ENCODE measurements around the gene TAS2R60.
"Not testable (repeated sequence)": the region's sequence is repeated elsewhere in the genome, so short reads cannot be mapped to it uniquely, and the experiment has no call there.

TAS2R60 gene, protein sequence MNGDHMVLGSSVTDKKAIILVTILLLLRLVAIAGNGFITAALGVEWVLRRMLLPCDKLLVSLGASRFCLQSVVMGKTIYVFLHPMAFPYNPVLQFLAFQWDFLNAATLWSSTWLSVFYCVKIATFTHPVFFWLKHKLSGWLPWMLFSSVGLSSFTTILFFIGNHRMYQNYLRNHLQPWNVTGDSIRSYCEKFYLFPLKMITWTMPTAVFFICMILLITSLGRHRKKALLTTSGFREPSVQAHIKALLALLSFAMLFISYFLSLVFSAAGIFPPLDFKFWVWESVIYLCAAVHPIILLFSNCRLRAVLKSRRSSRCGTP

DNA sequence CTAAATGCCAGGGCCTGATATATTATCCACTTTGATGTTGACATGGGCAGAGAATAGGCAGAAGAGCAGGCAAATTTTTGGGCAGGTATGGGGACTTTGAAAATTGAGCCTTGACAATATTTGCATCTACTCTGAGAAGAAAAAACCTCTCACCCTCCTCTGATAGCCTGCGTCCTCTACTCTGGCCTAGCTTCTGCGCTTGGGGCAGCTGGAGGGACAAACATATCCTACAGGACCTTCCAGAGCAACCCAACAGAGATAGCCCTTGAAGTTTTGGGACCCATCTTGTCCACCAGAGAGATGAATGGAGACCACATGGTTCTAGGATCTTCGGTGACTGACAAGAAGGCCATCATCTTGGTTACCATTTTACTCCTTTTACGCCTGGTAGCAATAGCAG is at the start of gene TAS2R60:
TSS of gene TAS2R60 (plus strand) at position 301 of the 400 bp plus-strand sequence. CDS start at position 301, 0 bp downstream.
- no peak for DNase-seq (ENCODE audit: low read depth)

DNA sequence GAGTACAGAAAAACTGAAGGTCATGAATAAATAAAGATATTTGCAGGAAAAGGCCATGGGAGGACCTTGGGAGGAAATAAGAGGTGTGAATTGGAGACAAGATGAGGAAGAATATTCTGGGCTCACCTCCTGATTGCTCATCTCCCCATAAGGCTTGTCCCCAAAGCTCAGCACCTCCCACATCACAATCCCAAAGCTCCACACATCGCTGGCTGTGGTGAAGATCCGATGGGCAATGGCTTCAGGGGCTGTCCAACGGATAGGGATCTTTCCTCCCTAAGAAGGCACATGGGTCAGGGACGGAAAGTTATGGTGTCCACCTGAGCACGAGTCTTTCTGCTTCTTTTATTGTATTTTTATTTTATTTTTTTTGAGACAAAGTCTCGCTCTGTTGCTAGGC is 49.2 kb upstream of the TAS2R60 start:
- no peak for DNase-seq (ENCODE audit: low read depth)

DNA sequence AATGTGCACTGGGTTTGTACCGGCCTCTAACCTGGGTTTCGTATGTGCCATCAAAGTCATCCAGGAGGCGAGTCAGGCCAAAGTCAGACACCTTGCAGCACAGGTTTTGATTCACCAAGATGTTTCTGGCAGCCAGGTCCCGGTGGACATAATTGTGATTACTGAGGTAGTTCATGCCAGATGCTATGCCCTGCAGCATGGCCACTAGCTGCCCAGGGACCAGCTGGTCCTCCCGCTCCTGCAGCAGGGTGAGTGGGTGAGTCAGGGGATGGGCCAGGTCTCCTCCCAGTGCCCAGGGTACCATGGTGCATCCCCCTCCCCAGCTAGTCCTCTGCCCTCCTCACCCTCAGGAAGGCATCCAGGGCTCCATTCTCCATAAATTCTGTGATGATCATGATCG is 48.5 kb upstream of the TAS2R60 start:
- DNase-seq (ENCODE audit: low read depth), result no peak

DNA sequence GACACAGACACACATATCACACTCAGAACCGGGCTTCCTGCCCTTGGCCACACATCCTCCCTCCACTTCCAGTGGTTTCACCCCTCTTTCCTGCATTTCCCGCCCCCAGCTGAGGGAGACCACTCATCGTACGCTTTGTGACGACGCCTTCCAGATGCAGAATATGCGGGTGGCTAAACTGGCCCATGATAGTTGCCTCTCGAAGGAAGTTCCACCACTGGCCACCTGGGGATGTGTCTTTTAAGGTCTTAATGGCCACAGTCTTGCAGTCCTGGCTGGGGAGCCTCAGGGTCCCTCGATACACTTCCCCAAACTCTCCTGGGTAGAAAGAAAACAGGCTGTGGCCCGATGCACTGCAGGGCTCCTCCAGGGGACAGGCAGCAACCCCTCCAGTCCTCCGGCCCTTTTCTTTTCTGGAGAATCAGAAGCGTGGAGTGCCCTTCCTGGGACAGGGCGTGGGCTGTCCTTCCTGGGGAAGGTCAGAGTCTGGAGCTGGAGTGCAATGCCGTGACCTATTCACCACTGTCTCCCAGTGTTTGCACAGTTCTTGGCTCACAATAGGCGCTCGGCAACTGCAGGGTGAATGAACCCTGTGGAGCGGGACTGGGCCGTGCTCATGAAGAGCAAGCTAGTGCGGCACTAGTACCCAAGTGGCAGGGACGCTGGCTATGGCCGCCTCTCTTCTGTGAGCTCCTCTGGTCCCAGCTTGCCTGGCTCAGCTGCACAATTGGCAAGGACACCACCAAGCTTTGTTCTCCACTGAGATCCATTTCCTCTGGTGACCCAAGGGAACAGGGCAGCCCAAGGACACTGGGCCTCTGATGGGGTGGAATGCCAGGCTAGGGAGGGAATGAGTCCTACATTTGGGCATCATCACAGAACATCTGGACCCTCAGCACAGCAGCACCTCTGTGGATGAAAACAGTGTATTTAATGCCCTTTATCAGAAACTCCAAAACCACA is 47.8 kb upstream of the TAS2R60 start:
- DNase-seq (ENCODE audit: low read depth), result no peak

DNA sequence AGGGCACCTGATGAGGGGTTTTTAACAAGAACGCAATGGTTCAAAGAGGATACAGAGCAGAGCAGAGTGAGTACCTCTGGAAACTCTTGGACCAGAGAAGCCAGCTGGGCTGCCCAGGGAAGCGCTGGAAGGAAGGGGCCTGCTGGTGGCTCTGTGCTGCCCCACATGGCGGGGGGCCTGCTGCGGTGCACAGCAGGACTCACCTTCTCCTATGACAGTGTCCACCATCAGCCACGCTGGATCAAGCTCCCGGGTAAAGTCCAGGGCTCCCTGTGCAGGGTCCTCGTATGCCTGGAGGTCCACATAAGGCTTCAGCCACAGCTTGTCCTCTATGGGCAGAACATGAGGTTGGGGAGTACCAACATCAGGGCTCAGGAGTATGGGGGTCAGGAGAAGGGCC is 47.1 kb upstream of the TAS2R60 start:
- no peak for DNase-seq (ENCODE audit: low read depth)

DNA sequence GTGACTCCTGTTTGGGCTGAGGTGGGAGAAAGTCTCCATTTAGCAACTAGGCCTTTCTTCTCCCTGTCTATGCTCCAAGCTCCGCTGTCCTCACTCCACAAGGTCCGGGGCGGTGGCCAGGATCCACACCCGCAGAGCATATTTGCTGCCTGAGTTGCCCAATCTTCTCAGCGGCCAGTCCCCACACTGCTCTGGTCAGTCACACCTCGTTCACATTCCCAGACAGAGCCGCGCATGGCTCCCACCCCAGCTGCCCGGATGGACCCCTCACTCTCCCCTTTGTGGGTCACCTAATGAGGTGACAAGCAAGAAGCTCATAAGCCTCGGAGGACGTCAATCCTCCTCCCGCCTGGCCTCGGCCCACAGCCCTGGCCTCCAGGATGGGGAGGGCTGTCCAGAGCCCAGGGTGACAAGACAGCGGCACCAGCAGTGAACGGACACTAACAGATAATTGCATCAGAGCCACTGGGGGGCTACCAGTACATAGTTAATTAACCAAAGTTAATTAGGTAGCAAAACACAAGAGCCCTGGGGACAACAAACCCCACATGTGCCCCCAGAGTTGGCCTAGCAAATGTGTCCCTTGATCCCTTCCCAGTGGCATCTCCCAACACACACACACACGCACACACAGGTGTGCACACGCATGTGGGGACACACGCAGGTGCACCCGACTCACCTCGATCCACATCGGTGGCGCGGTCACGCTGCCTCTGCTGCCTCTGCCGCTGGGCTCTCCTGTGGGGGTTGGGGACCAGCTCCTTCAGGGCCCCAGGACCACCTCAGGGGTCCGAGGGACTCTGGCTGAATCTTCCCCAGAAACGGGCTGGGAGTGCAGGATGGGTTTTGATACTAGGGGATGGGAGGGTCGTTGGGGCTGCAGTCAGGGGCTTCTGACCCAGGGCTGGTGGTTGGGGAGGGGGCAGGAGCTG is 46.4 kb upstream of the TAS2R60 start:
- DNase-seq (ENCODE audit: low read depth), result no peak

DNA sequence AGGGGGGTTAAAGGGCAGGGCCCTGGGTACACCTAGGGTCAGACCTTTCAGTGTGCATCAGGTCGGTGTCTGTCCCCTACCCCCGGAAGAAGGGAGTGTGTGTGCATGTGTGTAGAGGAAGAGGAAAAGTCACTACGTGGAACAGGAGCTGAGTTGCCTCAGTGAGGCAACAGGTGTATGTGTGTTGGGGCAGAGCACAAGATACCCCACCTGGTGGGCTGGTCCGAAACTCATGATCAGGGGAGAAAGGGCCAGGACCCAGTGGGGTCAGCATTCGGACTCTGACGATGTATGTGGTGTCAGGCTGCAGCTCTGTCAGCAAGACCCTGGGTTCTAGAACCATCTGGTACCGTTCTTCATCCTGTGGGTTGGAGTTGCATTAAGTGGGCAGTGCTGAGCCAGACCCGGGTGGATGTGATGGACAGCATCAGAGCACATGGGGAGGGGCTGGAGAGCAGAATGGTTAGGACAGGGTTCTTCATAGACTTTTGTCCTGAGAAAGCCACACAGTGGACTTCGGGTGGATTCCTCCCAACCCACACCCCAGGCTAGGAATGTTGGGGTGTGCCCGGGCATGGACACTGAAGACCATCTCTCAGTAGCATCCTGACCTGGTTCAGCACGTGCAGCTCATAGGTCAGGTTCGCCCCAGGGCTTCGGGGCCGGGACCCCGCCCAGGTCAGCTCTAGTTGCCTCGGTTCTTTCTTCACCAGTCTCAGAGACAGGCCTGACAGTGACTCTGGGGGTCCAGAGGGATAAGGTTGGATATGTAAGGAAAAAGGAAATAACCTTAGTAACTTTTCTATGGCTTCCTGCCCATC is 45.3 kb upstream of the TAS2R60 start:
- DNase-seq (ENCODE audit: low read depth), result no peak

DNA sequence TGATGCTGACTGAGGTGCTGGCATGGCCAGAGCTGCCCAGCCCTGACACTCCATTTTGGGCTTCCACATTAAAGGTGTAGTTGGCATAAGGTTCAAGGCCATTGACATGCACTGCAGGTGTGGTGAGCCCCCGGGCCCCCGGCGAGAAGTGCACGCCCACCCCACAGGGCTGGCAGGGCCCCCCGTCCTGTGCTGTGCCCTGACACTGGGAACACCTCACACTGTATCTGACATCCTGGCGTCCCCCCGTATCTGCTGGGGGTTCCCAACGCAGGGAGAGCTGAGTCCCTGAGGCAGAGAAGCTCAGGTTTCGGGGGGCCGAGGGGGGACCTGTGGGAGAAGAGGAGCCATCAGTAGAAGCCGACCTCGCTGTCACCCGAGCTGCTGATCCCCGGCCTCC is 44.6 kb upstream of the TAS2R60 start:
- no peak for DNase-seq (ENCODE audit: low read depth)

DNA sequence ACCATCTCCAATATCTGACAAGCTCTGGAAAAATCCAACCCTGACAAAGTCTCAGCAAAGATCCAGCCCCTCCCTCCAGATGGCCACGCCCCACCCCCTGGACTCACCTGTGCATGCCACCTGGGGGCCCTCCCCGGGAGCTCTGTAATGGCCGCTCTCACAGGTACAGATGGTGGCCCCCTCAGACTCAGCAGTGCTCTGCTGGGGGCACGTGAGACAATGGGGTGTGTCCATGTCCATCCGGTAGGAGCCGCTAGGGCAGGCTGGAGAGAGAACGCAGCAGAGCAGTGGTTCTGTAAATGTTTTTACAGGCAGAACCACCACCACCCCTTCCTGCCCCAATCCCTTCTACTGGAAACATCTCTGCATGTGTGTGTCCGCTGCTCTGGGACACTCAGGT is 44.1 kb upstream of the TAS2R60 start:
- DNase-seq (ENCODE audit: low read depth), result no peak

DNA sequence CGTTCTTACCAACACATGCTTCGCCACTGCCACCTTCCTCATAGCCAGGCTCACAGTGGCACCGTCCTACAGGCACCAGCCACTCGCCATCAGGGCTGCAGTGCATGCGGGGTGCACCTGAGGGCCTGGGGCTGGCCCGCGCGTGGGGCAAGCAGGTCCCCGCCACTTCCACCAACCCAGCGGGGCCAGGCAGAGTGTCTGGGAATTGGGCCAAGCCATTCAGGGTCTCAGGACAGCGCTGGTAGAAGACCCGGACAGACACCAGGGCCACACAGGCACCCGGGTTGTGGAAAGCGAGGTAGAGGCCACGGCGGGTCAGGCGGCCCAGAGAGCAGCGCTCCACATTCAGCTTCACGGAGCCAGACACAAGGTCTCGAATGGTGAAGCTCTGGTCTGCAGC is 43.6 kb upstream of the TAS2R60 start:
- DNase-seq (ENCODE audit: low read depth), result no peak

DNA sequence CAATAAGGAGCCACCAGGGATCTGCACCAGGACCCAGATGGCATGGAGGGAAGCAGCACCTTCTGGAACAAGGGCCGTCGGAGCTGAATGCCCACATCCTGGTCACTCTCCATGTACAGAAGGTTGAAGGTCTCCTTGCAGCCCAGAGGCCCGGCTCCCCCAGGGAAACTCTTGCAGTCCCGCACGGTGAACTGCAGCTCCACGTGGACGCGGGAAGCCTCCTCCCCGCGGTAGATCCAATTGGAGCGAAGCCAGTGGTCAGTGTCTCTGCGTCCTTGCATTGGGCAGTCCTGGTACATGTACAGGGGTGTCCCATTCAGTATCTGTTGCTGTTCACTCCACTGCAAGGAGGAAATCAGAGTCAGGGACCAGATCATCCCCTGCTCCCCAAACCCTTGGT is 42.0 kb upstream of the TAS2R60 start:
- DNase-seq (ENCODE audit: low read depth), result no peak

DNA sequence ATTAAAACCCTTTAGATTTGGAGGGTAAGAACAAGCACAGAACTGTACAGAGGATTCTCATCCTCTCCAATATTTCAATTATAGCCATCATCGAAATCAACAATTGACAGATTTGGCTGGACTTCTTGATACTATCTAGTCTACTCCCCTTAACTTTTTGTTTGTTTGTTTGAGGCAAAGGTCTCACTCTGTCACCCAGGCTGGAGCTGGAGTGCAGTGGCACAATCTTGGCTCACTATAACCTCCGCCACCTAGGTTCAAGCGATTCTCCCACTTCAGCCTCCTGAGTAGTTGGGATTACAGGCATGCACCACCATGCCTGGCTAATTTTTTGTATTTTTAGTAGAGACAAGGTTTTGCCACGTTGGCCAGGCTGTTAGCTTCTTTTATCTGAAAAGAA is 41.0 kb upstream of the TAS2R60 start:
- not testable (repeated sequence) for DNase-seq (ENCODE audit: low read depth)

DNA sequence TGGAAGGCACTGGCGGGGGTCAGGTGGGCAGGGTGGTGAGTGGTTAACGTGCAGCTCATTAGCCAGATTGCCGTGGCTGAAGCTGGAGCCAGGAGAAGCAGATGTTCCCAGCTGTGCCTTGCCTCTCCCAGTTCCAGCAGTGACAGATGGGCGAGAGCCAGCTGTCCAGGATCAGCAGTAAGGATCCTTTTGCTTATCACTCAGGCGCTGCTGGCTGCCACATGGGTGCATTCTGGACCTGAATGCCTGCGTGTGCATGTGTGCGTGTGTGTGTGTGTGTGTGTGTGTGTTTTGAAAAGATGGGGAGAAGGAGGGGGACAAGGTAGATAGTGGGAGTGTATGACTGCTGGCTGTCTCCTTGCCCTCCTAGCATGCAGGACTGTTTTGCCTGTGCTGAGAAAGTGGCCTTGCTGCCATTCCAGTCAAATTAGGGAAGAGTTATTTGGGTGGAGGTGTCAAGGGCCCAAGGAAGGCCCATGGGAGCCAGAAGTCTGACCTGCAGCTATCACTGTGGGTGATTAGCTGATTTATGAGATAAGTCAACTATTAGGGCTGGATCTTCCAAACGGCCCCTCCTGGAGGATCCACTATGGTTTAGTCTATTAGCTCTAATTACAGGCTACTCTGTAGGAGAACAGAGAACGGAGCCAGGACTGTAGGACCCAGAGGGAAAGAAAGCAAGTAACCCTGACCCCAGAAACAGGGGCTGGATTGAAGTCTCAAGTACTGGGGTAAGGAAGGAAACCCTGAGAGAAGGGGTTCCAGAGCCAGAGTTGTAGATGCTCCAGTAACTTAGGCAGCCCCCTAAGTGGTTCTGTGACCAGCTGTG is 37.9 kb upstream of the TAS2R60 start:
- no peak for DNase-seq (ENCODE audit: low read depth)

DNA sequence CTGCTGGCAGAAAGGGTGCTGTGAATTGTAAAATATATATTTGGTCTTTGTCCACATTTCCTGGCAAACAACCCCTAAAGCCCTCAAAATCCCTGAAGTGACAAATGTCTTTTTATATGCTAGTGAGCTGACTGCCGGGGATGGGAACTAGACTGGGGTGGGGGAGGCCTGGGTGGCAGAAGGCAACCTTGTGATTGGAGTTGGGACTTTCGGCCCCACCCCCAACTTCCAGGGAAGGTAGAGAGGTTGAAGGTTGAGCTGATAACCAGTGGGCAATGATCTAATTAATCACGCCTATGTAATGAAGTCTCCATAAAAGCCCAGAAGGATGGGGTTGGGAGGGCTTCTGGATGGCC is 37.3 kb upstream of the TAS2R60 start:
- DNase-seq (ENCODE audit: low read depth), result no peak

DNA sequence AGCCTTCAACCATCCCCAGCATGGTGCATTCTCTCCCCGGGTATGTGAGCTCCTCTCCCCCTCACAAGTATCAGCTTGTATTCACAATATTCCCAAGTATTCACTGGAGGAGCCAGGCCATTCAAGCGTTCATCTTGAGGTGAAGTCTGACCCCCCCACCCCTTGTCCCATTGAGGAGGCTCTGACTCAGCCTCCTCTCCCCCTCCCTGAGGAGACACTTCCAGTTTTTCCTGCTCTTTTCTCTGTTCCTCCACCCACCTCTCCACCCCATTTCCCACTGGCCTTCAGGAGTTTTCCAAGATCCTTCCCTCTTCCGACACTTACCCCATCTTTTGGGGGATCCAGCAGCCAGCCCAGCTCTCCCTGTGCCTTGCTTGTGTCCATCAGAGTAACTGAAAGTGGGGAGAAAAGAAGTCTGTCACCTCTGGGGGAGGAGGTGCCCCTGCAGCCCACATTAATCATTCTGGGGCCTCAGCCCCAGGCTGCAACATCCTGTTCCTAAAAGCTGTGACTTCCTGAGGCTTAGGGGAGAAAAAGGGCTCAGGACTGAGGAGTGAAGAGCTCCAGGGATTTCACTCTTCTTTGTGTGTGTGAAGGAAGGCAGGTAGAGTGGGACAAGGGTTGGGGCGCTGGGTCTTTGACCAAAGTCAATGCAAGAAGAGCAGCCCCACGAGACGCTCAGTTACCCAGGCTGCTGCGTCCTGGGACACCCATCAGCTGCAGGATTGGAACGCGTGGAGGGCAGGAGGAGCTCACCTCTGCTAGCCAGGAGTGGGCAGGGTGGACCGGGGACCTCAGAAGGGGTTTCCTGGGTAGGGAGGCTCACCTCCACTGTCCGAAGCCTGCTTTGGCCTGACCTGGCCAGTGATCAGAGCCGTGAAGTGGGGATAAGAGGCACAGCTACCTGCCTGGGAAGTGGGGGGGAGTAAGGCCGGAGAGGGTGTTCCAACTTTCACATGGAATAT is 35.7 kb upstream of the TAS2R60 start:
- DNase-seq (ENCODE audit: low read depth), result no peak

DNA sequence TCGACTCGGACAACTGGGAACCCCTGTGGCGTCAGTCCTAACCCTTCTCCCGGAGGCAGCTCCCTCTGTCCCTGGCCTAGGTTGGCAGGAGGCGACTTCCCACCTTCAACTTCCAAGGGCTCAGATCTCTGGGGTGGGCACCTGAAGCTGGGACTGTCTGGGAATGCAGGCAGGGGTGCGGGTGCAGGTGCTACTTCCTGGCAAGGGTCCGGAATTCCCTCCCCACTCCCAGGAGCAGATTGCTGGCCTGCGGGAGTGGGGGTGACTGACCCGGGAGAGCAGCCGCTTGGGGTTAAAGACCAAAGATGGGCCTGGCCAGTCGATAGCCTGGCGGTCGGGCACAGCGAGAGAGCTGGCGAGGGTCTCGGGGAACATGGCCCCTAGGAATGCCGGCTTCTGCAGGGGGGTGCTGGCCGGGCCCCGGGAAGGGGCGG is 35.0 kb upstream of the TAS2R60 start:
- DNase-seq (ENCODE audit: low read depth), result no peak

DNA sequence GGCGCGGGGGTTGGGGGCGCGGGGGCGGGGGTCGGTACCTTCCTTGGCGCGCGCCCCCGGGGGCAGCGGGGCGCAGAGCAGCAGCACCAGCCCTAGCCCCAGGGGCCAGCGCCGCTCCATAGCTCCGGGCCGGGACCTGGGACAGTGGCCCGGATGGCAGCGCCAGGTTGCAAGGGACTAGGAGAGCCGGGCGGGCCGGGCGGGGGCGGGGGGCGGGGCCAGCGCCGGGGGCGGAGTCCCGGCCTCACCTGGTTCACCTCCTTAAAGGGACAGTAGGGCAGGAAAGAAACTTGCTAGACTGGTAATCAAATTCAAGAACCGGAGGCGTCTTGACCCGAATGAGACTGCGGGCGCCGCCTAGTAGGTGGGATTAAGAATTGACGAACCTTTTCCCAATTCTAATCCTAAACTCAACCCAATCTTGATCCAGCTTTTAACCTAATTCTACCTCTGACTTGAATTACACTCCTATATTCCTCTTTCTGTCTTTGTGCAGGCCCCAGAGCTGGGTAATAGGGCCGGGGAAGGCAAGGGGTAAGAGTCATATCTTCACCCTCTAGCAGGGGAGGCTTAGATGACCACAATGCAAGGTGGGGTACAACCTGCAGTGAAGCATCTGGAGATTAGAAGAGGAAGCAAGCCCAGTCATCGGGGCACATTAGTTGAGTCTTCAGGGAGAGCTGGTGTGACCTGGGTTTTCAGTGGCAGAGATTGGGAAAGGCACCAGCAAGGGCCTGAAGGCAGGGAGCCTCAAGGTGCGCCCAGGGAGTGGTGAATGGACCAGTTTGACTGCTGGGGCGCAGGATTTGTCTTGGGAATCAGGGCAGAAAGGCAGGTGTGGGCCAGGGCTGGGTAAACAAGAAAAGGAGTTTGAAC is 34.3 kb upstream of the TAS2R60 start, which contains the start of gene EPHA1:
TSS of gene EPHA1 (minus strand) at position 171 of the 876 bp plus-strand sequence. CDS start at position 120, 51 bp downstream.
- DNase-seq (ENCODE audit: low read depth), result no peak

DNA sequence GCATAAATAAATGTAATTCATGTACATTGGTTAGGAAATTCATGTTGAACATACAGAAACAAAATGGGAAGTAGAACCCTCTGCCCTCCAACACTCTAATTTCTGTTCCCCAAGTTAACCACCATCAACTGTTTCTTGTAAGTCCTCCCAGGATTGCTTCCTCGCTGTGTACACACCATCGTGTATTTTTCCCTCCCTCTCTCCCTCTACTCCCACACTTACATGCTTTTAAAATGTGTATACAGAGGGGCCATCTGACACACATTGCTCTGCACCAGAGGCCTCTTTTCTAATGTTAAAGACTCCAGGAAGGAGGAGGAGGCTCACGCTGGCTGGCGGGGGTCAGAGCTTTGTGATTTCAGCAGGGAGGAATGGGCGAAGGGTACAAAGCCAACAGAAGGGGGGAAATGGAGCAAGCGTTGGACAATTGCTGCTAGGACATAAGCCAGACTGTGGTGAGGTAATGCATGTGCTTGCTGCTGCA is 32.7 kb upstream of the TAS2R60 start:
- DNase-seq (ENCODE audit: low read depth), result no peak

Measured in GM04503 (cell line).